Panc1 (cell line): ENCODE results near the gene CADM1. TPM values are rescaled to one million over a fixed set of nuclear protein-coding genes. Genes with fewer than 3 reads are reported as not detected.

Experiments
- ATAC-seq: fragments of 200-7000 bp; cut with Tn5 transposase; 2 replicates; pipeline ENCODE4 v1.9.1; 2020; ENCODE audit warnings: mild to moderate bottlenecking, moderate library complexity
- BruUV-seq: library from RNA; stranded (reverse); fragments of 400-500 nt; replicated peaks from 2 replicates; lab custom pipeline; 2021; lab: Mats Ljungman, UMichigan
- CTCF ChIA-PET: fragments of 300-600 bp; sonication (Branson Sonifier 250); formaldehyde crosslinking; loops from one replicate; lab custom pipeline; 2022; ENCODE audit warnings: antibody characterized with exemption; lab: Charles Lee
- POLR2A ChIA-PET: fragments of 300-600 bp; sonication (Branson Sonifier 250); formaldehyde crosslinking; loops from one replicate; lab custom pipeline; 2022; ENCODE audit warnings: antibody characterized with exemption; lab: Charles Lee
- DNase-seq: peaks from one replicate; pipeline ENCODE4 v3.0.0-alpha.2; 2010; ENCODE audit warnings: low read depth, low spot score
- H3K27ac ChIP-seq: 2 replicates; pipeline ENCODE4 v1.5.1; 2011; ENCODE audit warnings: mild to moderate bottlenecking, low read length, inconsistent platforms
- H3K27me3 ChIP-seq: fragments of 200-500 bp; sonication (Bioruptor generic); 2 replicates; pipeline ENCODE4 v1.6.0; 2014; ENCODE audit warnings: low read length, inconsistent platforms; ENCODE audit not compliant: control insufficient read depth, insufficient read depth
- H3K36me3 ChIP-seq: fragments of 200-500 bp; sonication (Bioruptor generic); 2 replicates; pipeline ENCODE4 v1.5.1; 2014; ENCODE audit warnings: inconsistent platforms, mild to moderate bottlenecking, low read length, moderate library complexity; ENCODE audit not compliant: control insufficient read depth, insufficient read depth
- H3K4me1 ChIP-seq: 2 replicates; pipeline ENCODE4 v1.5.1; 2011; ENCODE audit warnings: inconsistent platforms, mild to moderate bottlenecking, low read length, moderate library complexity; ENCODE audit not compliant: control insufficient read depth, insufficient read depth
- H3K4me3 ChIP-seq, 2 experiments: 2 replicates each; pipeline ENCODE4 v1.5.1; 2011 to 2012; ENCODE audit warnings: low read depth in 2 of 2, low read length in 2 of 2, mild to moderate bottlenecking in 2 of 2, inconsistent platforms in 1 of 2, moderate library complexity in 1 of 2
- H3K9me3 ChIP-seq: fragments of 200-500 bp; sonication (Bioruptor generic); 2 replicates; pipeline ENCODE4 v1.5.1; 2014; ENCODE audit warnings: low read depth, mild to moderate bottlenecking, inconsistent platforms, low read length, moderate library complexity; ENCODE audit not compliant: control insufficient read depth, insufficient read depth
- POLR2AphosphoS5 ChIP-seq: IDR thresholded peaks from 2 replicates; pipeline ENCODE4 v1.6.1; 2012; ENCODE audit warnings: mild to moderate bottlenecking, low read depth, low read length, moderate library complexity
- REST ChIP-seq, 2 experiments: IDR thresholded peaks; 2 replicates each; pipeline ENCODE4 v1.6.1; 2011 to 2012; ENCODE audit warnings: low read depth in 2 of 2, control low read depth in 1 of 2, low read length in 1 of 2, mild to moderate bottlenecking in 1 of 2, moderate library complexity in 1 of 2; ENCODE audit not compliant: insufficient read depth in 1 of 2
- SIN3A ChIP-seq: IDR thresholded peaks from 2 replicates; pipeline ENCODE4 v1.6.1; 2012; ENCODE audit warnings: low read depth, mild to moderate bottlenecking, low read length, moderate library complexity, borderline replicate concordance; ENCODE audit not compliant: insufficient read depth
- TCF7L2 ChIP-seq: IDR thresholded peaks from 2 replicates; pipeline ENCODE4 v1.6.1; 2011; ENCODE audit warnings: mild to moderate bottlenecking, low read depth, low read length, inconsistent platforms
- in situ Hi-C: cut with HindIII; loops from 2 replicates; pipeline ENCODE4 v1.10.0; 2016; ENCODE audit warnings: low sequenced_read_pairs, low pct_unique_long_range_greater_than_20kb
- intact Hi-C: fragments of 100-400 bp; cut with micrococcal nuclease; formaldehyde crosslinking; loops from one replicate; pipeline ENCODE4 v1.10.0; 2022; ENCODE audit not compliant: unreplicated experiment
- total RNA-seq: library from RNA; stranded (reverse); gene quantifications from one replicate; pipeline ENCODE4 v1.2.1, GENCODE V29; 2021; ENCODE audit not compliant: unreplicated experiment
- TF ChIP-seq, protein P1 (sequence below): fragments of 450-650 bp; IDR thresholded peaks from 2 replicates; pipeline ENCODE4 v1.5.1; 2017; ENCODE audit warnings: mild to moderate bottlenecking

Gene CADM1
- total RNA-seq, 1 experiment from 2014 or later: 3.9 TPM

GRCh38 chr11:115151010-115151409 lies 353.2 kb downstream of the CADM1 start:
- Histone ChIP-seq H3K36me3 (no peaks in the 10 kb centered on the region), H3K27me3 (no peaks in the 10 kb centered on the region), H3K4me1 (no peaks in the 10 kb centered on the region), H3K4me3 (no peak overlapping the region), H3K27ac (no peak overlapping the region), H3K9me3 (no peaks in the 10 kb centered on the region)
- intact Hi-C loops: no loop called here
- TF ChIP-seq, protein P1, sequence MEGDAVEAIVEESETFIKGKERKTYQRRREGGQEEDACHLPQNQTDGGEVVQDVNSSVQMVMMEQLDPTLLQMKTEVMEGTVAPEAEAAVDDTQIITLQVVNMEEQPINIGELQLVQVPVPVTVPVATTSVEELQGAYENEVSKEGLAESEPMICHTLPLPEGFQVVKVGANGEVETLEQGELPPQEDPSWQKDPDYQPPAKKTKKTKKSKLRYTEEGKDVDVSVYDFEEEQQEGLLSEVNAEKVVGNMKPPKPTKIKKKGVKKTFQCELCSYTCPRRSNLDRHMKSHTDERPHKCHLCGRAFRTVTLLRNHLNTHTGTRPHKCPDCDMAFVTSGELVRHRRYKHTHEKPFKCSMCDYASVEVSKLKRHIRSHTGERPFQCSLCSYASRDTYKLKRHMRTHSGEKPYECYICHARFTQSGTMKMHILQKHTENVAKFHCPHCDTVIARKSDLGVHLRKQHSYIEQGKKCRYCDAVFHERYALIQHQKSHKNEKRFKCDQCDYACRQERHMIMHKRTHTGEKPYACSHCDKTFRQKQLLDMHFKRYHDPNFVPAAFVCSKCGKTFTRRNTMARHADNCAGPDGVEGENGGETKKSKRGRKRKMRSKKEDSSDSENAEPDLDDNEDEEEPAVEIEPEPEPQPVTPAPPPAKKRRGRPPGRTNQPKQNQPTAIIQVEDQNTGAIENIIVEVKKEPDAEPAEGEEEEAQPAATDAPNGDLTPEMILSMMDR: no peak
- TF ChIP-seq REST (IDR thresholded peaks at IDR 0.05; ENCODE audit: insufficient read depth in 1 of 2, low read depth in 2 of 2, low read length in 1 of 2): no peak
- TF ChIP-seq TCF7L2: no peak
- TF ChIP-seq SIN3A: no peak
- no TSS peak for BruUV-seq
- DNase-seq (no peak), ATAC-seq (no peak)
- CTCF ChIA-PET: no interaction called here
- POLR2A ChIA-PET: interaction anchor here (0.7 kb wide), 1 partner anchor 201 kb away, joined by 3 read pairs; no protein-coding TSS in a partner anchor
- in situ Hi-C loops: no loop called here

DNA sequence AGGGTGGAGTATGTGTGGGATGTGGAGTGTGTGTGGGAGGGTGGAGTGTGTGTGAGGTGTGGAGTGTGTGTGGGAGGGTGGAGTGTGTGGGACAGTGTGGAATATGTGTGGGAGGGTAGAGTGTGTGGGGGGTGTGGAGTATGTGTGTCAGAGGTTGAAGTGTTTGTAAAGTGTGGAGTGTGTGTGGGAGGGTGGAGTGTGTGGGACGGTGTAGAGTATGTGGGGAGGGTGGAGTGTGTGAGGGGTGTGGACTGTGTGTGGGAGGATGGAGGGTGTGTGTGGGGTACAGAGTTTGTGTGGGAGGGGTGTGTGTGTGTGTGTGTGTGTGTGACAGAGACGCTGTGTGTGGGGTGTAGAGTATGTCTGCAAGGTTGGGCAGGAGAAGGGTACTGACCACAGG lies 355.5 kb downstream of the CADM1 start:
- ATAC-seq (no peak), DNase-seq (no peak)
- in situ Hi-C loops: no loop called here
- Histone ChIP-seq H3K27ac (no peak overlapping the region), H3K36me3 (no peaks in the 10 kb centered on the region), H3K4me3 (no peak overlapping the region), H3K9me3 (no peaks in the 10 kb centered on the region), H3K27me3 (no peaks in the 10 kb centered on the region), H3K4me1 (no peaks in the 10 kb centered on the region)
- ChIA-PET CTCF (no interaction called here), POLR2A (no interaction called here)
- intact Hi-C loops: no loop called here
- BruUV-seq: no TSS peak
- TF ChIP-seq REST (IDR thresholded peaks at IDR 0.05; ENCODE audit: insufficient read depth in 1 of 2, low read depth in 2 of 2, low read length in 1 of 2) (no peak), POLR2AphosphoS5 (no peak), SIN3A (no peak), TCF7L2 (no peak)
- TF ChIP-seq, protein P1: no peak
